GM18526 (cell line): ENCODE measurements around the gene TAF13.

Experiments
- POLR2A ChIP-seq: IDR thresholded peaks from 3 replicates; pipeline ENCODE4 v1.6.1; 2011; ENCODE audit not compliant: insufficient read length; ENCODE audit errors: extremely low read depth

TAF13 gene

DNA sequence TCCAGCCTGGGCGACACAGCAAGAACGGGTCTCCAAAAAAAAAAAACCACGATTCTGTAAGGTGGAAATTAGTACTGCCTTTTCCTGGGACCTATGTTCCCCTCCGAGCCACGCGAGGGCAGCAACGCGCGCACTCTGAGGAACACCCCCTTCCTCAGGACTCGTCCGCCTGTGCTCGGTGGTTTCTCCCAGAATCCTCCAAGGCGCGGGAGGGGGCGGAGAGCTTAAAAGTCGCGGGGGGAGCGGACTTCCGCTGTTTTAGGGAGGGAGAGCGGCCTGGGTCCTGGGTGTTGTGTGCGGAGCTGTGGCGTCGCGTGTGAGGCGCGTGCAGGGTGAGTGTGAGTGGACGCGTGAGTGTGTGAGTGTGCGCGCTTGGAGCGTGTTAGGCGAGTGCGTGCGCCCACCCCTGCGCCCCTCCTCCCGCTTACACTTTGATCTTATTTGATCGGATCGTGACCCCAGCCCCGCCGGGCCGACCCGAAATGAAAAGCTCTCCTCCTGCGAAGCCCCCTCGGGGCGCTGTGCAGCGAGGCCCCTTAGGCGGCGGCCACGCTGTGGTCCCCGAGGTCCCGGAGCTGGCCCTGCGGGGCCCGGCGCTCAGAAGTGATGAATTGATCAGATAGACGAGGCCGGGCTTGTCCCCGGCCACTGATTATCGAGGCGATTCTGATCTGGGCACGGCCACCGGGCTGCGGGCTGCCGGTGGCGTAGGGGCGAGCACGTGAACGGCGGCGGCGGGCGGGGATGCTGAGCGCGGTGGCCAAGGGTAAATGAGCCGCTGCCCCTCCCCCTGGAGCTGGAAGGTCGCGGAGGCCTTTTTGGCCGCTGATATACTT is 24.4 kb upstream of the TAF13 start:
- TF ChIP-seq POLR2A = peak; percentile 100

DNA sequence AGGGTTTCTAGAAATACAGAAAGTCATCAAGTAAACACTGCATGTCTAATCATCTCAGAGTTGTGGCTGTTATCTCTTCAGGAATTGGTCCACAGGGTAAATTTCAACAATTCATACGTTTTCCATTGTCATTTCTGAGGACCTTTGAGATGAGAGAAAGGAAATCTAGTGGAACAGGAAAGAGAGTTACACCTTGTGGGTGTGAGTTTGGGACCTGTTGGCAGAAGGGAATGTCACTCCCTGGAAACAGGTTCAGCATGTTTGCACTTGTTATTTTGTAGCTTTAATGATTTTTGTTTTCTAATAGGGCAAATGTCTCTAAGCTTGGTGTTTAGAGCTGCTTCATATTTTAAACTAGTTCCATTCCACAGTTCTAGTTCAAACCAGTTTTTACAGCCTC is 20.3 kb upstream of the TAF13 start:
- TF ChIP-seq POLR2A = no peak

DNA sequence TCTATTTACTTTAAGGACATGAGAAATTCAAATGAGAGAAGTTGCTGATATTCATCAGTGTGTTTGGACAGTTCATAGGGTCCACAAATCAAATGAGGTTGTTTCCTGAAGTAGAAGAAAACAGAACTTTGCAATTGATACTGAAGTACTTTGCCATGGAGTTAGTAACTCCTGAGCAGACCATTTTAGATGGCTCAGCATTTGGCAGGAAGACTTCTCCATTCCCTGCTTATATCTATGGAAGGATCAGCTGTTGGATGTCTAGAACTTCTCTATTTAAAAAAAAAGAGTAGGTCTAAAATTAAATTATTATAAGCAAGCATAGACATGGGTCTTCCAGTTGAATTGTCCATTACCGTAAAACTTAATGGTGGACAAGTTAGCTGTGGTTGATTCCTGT is 19.8 kb upstream of the TAF13 start:
- TF ChIP-seq POLR2A = no peak

DNA sequence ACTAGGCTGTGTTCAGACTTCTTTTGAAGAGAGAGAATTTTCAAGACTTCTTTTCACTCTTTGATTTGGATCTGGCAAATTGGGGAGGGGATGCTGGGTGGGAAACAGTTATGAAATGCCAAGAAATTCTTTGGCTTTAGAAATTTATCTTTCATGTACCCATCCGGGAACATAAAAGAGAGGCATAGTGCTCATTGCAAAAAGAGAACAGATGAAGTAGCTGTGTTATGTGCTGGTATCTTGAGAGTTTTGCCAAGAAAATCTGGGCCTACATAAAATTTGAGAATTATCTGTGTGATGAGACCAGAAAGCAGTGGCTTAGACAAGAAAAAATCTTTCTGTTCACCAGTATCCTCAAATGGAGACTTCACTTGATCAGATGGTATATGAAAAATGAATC is 19.1 kb upstream of the TAF13 start:
- no peak for TF ChIP-seq POLR2A

DNA sequence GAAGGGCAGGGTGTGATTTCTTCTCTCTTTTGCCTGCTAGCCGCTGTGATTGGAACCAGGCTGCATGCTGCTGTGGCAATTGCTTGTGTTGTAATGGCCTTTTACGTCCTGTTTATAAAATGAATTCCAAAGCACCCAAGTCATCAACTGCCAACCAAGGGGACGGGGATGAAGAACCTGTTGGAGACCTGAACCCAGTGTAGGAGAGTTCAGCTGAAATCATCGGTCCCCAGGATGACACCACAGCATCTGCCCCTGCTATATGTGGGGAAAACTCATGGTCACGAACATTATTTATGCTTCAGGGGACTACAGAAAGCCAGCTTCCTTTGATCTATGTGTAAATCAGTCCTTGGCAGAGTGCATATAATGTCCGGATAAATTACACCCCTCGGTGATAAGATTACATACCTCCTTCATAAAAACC is 18.6 kb upstream of the TAF13 start:
- no peak for TF ChIP-seq POLR2A

DNA sequence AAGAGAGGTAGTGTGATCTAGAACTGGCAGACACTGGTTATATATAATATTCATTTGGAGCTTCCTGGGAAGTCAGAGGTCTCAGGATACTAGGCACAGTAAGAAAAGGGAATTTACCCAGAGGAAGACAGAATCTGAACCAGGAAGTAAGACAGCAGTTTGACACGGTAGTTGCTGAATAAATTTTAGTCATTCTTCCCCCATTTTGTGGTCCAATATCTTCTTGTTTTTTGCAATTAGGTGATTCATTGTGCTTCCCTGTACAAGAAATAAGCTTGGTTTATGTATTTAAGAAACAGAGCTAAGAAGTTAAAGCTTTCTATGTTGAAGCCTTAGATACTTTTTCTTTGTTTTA is 16.0 kb upstream of the TAF13 start:
- no peak for TF ChIP-seq POLR2A

DNA sequence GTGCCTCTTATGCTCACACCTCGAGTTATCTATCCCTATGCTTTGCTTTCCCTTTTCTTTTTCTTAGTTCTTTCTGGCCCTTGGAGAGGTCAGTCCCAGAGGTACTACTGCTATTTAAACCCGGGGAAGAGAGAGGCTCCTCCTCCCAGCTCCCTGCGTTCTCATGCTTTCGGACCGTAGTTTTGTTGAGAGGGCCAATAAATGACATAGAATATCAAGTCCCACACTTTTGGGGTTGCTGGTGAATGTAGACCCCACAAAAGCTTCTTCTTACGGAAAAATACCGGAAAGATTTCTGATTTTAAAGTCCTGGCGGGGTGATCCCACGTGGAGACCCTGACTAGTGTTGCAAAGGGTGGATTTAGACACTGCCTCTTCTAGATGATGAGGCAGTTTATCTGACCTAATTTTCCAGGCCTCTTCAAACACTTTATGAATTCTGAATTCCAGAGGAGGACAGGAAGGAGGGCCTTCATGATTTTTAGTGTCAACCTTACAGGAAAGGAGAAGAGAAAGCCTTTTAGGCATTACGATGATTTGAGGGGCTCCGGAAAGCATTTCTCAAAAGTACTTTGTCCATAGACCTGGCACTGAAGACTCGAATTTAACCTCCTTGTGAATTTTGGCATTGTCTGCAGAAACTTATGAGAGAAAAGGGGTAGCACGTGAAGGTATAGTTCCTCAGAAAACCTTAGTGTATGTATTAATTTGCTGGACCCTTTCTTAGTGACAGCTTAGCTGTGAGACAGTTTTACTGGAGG is 15.5 kb upstream of the TAF13 start:
- no peak for TF ChIP-seq POLR2A

DNA sequence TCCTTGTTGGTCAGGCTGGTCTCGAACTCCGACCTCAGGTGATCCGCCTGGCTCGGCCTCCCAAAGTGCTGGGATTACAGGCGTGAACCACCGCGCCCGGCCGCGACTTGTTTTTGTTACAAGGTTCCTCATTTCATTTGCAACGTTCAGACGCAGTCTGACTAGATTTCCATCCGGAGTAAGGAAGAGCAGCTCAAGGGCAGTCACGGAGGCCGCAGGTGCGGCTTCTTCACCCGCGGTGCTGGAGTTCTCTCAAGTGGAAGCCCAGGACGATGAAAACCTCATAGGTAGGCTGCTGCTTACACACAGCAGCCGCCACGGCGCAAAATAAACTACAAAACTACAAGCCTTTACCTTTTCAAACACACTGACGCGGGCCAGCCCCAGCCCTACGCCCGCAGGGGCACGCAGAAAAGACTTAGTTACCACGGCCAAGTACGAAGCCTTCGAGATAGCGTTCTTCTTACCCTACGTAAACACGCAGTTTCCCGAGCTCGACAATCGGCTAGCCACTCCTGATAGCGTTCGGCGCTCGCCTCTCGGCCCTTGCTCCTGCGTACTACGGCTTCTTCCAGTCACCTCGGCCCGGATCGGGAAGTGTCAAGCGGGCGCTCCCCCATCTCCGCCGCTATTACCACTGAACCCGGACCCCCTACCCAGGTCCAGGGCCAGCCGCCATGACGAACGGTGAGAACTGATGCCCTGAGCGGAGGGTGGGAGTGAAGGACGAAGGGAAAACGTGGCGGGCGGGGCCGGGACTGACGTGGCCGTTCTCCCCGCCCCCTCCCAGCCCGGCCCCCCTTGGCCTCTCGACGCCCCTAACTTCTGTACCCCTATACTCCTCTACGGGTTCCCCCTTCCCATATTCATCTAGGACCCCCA is 14.6 kb upstream of the TAF13 start, which contains the start of gene TMEM167B:
Gene TMEM167B, plus strand, starts transcription at position 569 of the 882 bp plus-strand sequence. Its CDS starts 109 bp downstream, at position 678.
- peak; percentile 60 for TF ChIP-seq POLR2A

DNA sequence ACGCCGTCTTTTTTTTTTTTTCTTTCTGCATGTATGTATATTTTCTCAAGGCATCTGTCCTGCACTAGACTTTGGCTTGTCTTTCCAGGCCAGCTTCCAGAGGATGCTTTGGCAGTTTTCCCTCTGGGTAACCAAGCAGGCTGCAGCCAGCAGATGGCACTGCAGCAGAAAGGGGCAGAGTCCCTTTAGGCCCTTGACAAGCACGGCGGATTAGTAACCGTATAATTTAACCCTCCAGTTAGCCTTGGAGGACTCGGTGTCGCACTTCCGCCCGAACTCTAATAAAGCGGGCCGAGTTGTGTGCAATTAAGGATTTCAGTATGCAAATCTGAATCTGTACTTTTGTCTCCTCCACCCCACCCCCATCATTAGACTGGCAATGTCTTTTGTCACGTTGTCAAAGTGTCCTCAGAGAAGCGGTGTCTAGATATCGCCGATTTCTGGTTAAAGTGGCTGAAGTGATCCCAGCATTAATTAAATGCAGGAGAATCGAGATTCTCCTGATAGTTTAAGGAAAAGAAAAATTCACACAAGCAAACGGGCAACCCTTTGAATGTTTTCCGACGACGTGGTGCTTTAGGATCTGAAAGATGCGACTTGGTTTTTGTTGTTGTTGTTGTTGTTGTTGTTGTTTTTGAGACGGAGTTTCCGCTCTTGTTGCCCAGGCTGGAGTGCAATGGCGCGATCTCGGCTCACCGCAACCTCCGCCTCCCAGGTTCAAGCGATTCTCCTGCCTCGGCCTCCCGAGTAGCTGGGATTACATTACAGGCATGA is 13.6 kb upstream of the TAF13 start:
- TF ChIP-seq POLR2A = no peak

DNA sequence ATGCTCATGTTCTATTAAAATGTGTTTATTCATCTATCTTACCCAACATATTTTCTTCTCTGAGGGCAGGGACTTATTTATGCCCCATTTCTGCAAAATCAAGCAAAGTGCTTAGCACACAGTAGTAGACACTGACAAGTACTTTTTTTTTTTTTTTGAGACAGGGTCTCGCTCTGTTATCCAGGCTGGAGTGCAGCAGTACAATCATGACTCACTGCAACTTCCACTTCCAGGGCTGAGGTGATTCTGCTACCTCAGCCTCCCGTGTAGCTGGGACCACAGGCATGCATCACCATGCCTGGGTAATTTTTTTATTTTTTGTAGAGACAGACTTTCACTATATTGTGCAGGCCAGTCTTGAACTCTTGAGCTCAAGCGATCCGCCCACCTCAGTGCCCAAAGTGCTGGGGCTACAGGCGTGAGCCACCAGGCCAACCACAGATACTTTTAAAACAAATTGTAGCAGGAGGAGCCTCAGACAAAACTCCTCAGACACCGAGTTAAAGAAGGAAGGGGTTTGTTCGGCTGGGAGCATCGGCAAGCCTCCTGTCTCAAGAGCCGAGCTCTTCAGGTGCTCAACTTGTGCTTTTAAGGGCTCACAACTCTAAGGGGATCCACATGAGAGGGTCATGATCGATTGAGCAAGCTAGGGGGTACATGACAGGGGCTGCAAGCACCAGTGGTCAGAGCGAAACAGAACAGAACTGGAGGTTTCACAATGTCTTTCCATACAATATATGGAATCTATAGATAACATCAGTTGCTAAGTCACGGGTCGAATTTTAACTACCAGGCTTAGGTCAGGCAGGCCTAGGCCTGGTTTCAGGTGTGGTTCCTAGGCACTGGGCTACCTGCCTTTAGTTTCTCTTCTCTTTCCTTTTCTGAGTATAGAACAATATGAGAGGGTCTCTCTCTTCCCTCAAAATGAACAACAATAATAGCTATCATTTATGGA is 9.0 kb upstream of the TAF13 start:
- no peak for TF ChIP-seq POLR2A

DNA sequence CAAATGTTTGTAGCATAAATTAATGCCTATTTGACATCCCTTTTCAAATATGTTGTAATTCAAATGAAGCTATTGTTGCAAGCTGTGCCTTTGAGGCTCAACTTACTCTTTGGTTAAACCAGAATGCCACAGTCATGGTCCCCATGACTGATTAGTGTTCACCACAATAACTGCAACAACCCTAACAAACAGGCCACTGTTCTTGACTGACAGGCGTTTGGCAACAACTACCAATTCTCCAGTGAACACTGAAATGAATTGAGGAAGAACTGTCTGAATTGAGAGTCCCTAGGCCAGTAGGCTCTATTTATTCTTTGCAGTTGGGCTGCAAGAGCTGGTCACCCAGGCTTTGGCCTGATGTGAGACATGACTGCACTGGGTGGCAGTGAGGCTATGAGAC is 8.1 kb upstream of the TAF13 start:
- TF ChIP-seq POLR2A = no peak

DNA sequence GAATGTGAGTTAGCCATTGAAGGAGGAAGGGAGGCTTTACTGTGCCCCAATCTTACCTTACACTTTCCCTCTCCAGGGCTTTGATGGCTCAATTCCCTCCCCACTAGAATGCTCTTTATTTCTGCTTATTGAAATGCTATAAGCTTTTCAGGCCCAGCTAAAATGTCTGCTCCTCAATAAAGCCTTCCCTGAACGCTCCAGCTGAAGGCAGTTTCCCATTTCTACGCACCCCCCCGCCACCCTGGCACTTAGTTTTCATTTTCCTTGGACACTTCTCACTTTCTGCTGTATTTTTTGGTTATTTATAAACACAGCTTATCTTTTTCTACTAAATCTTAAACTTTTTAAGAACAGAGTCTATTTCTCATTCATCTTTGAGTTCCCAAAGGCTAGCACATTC is 7.7 kb upstream of the TAF13 start:
- no peak for TF ChIP-seq POLR2A

DNA sequence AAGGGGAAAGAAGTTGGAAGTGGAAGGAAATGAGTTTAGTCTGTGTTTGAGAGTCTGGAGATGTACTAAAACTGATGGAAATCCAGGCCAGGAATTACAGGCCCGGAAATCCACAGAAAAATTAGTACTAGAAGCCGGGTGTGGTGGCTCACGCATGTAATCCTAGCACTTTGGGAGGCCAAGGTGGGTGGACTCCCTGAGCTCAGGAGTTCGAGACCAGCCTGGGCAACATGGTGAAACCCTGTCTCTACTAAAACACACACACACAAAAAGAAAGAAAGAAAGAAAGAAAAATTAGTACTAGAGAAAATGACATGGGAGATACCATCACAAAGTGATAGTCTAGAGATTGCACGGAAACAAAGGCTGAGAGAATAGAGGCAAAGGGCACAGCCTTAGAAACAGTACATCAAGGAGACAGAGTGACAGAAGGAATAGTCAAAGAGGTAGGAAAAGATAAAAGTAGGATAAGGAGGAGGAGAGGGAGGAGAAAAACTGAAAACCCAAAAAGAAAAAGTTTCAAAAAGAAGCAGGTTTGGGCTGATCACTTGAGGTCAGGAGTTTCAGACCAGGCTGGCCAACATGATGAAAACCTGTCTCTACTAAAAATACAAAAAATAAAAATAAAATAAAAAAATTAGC is 4.8 kb upstream of the TAF13 start:
- TF ChIP-seq POLR2A = no peak
